Stimulated activated CD4-positive, alpha-beta T cell treated with anti-CD3 and anti-CD28 coated beads, Interleukin-4, amount 100 ng/mL, for 1 hour (primary cell): Measurements from ENCODE around the gene STAG1.
"Not testable (repeated sequence)": the region's sequence is repeated elsewhere in the genome, so short reads cannot be mapped to it uniquely, and the experiment has no call there.

Experiments used
- DNase-seq: peaks from one replicate; pipeline ENCODE4 v3.0.0-alpha.2; 2020

Gene STAG1

DNA sequence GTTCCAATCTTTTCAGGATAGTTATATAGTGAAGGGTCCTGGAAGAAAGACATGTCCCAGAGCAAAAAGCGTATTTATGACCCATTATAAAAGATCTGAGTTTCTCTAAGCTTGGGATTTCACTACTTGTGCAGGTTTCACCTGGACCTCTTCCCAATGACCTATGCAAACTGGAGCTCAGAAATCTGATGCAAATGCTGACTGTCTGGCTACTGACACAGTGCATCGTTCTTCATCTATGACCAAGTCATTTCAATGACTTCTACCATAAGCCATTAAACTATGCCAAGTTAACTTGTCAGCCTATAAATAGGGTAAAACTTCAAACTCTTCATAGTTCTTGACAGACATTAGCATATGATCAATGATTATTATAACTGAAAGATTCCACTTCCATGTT lies 11.1 kb downstream of the STAG1 start:
- no peak for DNase-seq

DNA sequence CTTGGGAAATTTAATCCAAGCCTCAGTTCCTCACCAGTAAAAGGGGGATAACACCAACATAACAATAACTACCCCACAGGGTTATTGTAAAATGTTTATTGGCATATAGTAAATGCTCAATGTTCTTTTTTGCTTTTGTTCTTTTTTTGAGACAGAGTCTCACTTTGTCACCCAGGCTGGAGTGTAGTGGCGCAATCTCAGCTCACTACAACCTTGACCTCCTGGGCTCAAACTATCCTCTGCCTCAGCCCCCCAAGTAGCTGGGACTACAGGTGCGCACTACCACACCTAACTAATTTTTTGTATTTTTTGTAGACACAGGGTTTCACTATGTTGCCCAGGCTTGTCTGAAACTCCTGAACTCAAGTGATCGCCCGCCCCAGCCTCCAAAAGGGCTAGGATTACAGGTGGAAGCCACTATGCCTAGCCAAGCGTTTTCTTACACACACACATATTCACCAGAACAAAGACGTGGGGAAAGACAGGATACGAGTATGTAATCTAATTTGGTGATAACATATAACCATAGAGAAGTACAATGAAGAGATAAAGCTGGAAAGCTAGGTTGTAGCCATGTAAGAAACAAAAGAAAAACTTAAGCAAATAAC lies 11.7 kb downstream of the STAG1 start:
- DNase-seq = no peak

DNA sequence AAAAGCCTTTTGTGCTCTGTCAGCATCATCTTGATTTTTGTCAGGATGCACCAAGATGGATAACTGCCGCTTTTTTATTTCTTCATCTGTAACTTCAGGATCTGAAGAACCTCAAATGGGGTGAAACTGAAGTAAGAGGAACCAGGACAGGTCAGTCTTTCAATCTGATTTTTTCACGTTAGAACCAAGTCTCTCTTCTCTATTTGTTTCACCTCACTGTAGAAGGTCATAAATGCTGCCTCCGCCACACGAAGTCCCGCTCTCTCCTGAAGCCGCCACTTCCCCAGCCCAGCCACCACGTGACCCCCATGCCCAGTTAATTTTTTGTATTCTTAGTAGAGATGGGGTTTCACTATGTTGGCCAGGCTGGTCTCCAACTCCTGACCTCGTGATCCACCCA lies 15.2 kb downstream of the STAG1 start:
- not testable (repeated sequence) for DNase-seq

DNA sequence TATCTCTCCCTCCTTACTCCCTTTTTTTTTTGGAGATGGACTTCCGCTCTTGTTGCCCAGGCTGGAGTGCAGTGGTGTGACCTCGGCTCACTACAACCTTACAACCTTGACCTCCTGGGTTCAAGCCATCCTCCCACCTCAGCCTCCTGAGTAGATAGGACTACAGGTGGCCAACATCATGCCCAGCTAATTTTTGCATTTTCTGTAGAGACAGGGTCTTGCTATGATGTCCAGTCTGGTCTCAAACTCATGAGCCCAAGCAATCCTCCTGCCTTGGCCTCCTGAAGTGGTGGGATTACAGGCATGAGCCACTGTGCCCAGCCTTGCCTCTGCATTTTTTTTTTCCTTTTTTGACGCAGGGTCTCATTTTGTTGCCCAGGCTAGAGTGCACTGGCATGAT lies 17.1 kb downstream of the STAG1 start:
- DNase-seq = no peak

DNA sequence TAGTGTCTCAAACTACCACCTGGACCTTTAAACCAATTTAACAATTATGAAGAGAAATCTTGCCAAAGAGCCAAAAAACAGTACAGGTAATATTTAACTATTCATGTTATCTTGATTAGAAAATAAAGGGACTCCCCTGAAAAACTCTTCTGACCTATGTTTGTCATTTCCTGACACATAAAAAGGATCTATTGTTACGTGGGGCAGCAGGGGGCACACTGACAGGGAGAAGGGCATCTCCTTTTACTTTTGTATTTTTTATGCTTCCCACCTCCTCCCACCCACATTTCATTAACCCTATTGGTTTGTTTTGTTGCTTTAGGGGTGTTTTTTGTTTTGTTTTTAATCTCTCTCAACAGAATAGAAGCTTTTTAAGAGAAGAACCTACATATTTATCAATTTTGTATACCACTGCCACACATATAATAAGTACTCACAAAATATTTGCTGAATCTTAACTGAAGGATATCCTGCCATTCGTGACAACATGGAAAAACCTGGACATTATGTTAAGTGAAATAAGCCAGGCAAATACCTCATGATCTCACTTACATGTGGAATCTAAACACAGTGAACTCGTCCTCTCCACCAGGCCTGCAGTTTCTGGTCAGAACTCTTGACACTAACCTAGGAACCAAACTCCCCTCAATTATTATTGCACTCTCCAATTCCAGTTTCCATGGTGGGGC lies 17.7 kb downstream of the STAG1 start:
- no peak for DNase-seq

DNA sequence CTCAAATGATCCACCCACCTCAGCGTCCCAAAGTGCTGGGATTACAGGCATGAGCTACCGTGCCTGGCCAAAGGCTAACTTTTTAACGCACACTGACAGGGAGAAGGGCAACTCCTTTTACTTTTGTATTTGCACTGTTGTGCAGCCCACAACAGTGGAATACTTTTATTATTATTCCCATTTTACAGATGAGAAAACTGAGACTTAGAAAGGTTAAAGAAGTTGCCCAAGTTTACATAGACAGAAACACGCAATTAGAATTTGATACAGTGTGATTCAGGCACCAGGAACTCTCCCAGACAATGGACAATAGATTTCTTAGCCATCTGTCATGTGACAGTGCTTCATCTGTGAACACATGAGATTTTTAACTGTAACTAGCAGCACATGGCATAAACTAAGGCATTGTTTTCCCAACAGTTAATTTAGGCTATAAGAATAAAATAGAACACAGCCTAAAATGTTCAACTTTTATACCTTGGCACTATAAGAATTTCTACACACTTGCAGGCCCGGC lies 18.8 kb downstream of the STAG1 start:
- no peak for DNase-seq

DNA sequence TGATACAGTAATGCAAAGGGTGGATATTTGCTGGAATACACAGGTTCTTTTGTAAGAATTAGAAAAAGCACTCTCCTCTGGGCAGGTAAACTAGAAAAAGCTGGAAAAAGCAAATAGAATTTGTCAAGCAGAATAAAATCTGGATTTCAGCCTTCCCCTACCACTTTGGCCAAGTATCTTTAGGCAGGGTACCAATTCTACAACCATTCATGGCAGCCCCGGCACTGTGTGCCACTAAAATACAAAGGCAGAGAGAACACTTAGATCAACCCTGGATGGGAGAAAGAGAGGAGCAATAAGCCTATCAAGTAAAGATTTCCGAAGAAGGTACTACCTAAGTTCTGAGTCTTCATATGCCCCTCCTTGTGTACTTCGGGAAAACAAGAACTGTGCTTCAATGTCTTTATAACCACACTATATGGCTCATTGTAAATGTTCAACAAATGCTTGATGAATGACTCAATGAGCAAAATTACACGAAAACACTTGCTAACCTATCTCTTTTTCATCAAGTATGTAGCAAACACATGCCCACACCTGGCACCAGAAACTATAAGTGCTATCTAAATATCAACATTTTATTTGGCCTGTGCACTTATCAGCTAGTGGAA lies 20.8 kb downstream of the STAG1 start:
- DNase-seq = no peak

DNA sequence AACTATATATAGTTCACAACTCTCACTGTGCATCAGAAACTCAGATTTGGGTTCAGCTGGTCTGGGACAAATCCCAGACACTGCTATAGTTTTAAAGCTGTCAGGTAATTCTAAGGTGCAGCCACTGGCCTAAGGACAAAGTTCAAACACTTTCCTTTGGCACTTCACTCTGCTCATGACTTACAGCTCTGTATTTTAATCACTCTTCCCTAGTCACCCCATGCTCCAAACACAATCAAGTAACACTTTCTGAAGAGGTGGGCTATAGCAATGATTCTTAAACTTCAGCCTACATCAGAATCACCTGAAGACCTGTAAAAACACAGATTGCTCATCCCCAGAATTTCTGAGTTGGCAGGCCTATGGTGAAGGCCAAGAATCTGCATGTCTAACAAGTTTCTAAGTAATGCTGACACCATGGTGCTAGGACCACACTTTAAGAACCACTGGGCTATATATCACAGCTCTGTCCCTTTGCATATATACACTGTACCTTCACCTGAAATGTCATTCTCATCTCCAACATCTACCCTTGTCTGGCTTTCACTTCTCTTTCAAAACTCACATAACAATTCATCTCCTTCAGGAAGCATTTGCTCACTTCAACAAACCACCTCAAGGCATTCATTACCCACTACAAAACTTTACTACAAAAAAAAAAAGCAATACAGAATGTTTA lies 21.4 kb downstream of the STAG1 start:
- DNase-seq = no peak

DNA sequence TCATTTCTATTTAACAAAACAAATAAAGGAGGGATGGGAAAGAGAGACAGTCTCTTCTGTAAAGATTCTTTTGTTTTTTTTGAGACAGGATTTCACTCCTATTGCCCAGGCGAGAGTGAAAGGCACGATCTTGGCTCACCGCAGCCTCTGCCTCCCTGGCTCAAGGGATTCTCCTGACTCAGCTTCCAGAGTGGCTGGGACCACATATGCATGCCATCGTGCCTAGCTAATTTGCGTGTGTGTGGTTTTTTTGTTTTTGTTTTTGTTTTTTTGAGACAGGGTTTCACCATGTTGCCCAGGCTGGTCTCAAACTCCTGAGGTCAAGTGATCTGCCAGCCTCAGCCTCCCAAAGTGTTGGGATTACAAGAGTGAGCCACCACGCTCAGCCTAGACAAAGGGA lies 23.3 kb downstream of the STAG1 start:
- DNase-seq = no peak

DNA sequence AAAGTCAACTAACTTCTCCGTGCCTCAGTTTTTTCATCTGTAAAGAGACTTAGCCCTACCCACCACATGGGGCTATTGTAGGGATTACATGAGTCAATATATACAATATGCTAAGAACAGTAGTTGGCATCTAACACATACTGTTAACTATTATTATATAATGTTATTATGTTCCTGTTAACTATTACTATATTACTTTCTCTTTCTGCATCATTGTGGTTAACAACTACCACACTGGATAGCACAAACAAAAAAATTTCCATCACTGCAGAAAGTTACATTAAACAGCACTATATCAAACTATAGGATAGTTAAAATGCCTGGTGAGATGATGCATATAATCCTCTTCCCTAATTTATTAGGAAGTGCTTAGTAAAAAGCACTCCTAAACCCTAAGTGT lies 23.7 kb downstream of the STAG1 start:
- DNase-seq = no peak

DNA sequence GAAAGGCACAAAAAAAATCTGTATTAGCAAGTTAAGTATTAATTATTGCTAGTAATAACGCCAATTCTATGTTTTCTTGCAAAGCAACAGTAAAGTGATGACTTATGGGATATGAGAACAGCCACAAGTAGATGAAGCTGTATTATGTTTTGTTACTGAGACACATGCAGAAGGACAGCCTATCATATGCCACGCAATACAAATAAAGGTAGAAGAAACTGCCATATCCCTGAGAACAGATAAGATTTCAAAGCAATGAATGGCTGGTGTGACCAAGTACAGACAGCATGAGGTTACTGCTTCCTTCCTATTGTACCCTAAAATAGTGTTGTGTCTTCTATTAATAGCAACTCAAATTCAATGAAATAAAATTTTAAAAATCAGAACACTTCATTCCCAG lies 26.7 kb downstream of the STAG1 start:
- DNase-seq = no peak

DNA sequence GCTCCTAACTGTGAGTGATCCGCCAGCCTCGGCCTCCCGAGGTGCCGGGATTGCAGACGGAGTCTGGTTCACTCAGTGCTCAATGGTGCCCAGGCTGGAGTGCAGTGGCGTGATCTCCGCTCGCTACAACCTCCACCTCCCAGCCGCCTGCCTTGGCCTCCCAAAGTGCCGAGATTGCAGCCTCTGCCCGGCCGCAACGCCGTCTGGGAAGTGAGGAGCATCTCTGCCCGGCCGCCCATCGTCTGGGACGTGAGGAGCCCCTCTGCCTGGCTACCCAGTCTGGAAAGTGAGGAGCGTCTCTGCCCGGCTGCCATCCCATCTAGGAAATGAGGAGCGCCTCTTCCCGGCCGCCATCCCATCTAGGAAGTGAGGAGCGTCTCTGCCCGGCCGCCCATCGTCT lies 29.3 kb downstream of the STAG1 start:
- DNase-seq = not testable (repeated sequence)

DNA sequence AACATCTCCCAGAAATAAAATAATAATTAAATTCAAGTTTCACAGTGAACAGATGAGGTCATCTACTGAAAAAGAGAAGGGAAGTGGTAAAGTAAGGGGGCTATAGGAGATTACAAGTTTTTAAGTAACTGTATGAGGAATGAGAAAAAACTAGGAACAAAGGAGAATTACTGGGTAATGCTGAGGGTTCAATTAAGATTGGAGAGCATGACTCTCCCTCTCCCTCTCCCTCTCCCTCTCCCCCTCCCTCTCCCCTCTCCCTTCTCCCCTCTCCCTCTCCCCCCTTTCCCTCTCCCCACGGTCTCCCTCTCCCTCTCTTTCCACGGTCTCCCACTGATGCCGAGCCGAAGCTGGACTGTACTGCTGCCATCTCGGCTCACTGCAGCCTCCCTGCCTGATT lies 29.8 kb downstream of the STAG1 start:
- DNase-seq = not testable (repeated sequence)

DNA sequence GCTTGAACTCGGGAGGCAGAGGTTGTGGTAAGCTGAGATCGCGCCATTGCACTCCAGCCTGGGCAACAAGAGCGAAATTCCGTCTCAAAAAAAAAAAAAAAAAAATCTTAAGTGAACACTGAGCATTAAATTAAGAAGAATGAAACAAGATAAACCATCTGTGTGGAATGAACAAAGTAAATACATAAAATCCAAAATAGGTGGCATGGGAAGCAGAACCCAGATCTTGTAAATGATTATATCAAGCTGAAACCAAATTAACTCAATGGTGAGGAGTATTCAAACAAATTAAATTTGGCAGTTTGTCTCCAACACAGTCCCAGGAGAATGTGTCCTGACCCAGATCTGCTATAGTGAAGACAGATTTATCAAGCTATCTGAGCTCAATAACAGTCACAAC lies 32.1 kb downstream of the STAG1 start:
- DNase-seq = no peak

DNA sequence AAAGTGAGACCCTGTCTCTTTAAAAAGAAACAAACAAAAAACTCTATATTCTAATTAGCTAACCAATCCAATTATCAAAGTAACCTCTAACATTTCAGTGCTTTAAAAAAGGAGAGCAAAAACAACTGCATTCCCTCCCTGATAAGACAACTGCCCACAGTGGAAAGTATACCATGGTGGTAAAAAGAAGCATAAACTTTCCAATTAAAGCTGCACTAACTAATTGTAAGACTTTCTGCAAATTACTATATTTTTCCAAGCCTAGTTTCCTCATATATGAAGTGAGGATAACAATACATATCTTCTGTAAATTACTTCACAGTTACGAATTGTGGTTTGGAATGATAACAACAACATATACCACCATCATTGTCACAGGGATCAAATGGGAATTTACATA lies 35.5 kb downstream of the STAG1 start:
- DNase-seq = no peak

DNA sequence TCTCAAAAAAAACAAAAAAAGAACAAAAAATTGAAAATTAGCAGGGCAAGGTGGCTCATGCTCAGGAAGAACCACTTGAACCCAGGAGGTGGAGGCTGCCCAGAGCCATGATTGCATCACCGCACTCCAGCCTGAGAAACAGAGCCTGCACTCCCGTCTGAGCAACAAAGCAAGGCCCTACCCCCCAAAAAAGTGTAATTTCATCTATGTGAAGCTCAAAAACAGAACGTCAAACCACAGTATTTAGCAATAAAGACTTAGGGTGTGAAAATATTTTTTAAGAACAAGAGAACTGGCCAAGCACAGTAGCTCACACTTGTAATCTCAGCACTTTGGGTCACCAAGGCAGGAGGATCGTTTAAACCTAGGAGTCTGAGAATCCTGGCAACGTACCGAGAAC lies 38.2 kb downstream of the STAG1 start:
- DNase-seq = no peak

DNA sequence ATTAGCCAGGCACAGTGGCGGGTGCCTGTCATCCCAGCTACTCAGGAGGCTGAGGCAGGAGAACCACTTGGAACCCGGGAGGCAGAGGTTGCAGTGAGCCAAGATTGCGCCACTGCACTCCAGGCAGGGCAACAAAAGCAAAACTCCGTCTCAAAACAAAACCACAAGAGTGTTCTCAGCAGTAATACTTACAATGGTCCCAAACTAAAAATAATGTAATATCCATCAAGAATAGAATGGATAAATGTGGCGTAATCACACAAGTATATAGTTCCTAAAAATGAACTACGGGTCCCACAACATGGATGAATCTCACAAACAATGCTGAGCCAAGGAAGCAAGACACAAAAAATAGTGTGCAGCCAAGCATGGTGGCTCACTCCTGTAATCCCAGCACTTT lies 39.2 kb downstream of the STAG1 start:
- no peak for DNase-seq

DNA sequence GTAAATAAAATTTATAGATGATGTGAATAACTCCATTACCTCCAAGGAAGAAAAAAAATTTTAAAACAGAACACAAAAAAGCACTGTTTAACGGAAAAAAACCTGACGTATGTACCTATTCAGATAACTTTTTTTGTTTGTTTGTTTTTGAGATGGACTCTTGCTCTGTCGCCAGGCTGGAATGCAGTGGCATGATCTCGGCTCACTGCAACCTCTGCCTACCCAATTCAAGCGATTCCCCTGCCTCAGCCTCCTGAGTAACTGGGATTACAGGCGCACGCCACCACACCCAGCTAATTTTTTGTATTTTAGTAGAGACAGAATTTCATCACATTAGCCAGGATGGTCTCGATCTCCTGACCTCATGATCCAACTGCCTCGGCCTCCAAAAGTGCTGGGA lies 40.3 kb downstream of the STAG1 start:
- not testable (repeated sequence) for DNase-seq

DNA sequence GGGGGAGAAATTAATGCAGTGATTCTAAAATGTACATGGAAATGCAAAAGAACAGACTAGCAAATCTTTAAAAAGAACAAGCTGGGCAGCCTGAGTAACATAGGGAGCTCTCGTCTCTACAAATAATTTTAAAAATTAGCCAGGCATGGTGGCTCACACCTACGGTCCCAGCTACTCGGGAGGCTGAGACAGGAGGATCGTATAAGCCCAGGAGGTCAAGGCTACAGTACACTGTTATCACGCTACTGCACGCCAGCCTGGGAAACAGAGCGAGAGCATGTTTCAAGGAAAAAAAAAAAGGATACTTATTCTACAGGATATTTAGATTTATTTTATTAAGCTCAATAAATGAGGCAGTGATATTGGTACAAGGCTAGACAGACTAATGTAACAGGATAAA lies 40.9 kb downstream of the STAG1 start:
- no peak for DNase-seq

DNA sequence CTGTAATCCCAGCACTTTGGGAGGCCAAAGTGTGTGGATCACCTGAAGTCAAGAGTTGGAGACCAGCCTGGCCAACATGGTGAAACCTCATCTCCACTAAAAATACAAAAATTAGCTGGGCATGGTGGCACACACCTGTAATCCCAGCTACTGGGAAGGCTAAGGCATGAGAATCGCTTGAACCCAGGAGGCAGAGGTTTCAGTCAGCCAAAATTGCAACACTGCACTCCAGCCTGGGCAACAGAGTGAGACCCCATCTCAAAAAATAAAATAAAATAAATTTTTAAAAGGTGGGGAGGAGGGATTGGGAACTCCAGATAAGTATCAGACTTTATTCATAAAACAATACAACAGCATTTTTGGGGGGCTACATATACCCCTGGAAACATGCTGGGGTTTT lies 42.4 kb downstream of the STAG1 start:
- DNase-seq = not testable (repeated sequence)

DNA sequence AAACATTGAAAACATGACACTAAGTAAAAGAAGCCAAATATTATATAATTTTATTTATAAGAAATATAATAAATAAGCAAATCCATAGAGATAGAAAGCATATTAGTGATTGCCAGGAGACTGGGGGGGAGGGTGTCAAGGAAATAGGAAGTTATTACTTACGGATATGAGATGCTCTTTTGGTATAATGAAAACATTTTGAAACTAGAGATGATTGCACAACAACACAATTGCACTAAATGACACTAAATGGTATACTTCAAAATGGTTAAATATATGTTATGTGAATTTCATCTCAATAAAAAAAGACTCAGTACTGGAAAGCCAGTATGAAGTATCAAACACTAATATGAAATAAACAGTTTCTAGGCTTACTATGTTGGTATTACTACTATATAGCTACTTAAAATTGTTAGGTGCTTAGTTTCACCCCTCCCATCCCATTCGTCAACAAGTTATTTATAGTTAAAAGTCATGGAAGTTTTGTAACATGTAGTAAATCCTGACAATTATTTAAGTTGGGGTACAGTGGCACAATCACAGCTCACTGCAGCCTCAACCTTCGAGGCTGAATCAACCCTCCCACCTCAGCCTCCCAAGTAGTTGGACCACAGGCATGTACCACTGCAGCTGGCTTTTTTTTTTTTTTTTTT lies 43.7 kb downstream of the STAG1 start:
- no peak for DNase-seq

DNA sequence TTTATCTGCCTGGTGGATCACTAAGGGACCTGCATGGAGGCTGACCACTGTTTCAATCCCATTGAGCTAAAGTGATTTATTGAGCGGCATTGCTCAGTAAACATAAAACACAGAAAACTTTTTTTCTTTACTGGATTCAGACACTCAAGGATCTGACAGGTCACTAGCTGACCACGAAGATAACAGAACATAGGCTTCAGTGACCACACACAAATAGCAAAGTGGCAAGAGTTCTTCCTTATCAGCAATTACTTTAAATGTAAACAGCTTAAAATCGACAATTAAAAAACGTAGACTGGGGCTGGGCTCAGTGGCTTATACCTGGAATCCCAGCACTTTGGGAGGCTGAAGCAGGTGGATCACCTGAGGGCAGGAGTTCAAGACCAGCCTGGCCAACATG lies 48.7 kb downstream of the STAG1 start:
- DNase-seq = no peak

DNA sequence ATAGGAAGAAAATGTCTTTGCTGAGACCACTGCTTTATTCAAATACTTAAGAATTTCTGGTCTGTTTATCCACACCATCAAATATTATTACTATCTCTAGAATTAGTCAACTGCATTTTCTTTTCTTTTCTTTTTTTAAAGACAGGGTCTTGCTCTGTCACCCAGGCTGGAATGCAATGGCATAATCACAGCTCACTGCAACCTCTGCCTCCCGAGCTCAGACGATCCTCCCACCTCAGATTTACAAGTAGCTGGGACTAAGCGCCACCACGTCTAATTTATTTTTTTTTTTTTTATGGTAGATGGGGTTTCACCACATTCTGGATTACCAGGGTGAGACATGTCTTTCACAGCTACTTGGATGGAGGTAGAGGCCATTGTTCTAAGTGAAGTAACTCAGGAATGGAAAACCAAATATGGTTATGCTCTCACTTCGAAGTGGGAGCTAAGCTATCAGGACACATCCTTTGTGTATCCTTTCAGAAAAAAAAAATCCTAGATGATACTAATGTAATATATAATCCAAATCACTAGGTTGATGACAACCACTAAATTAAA lies 52.8 kb downstream of the STAG1 start:
- no peak for DNase-seq
